HG03280 (cell line): ENCODE results near the gene PKP2.
"Not testable (repeated sequence)": the region's sequence is repeated elsewhere in the genome, so short reads cannot be mapped to it uniquely, and the experiment has no call there.

Experiments used
- ATAC-seq: cut with Tn5 transposase; IDR thresholded peaks from one replicate; pipeline ENCODE4 v1.9.1; 2021; ENCODE audit warnings: mild to moderate bottlenecking, moderate library complexity; ENCODE audit not compliant: unreplicated experiment

Gene PKP2

GRCh38 chr12:32897281-32897610 lies 669 bp upstream of the PKP2 start:
- no peak for ATAC-seq

DNA sequence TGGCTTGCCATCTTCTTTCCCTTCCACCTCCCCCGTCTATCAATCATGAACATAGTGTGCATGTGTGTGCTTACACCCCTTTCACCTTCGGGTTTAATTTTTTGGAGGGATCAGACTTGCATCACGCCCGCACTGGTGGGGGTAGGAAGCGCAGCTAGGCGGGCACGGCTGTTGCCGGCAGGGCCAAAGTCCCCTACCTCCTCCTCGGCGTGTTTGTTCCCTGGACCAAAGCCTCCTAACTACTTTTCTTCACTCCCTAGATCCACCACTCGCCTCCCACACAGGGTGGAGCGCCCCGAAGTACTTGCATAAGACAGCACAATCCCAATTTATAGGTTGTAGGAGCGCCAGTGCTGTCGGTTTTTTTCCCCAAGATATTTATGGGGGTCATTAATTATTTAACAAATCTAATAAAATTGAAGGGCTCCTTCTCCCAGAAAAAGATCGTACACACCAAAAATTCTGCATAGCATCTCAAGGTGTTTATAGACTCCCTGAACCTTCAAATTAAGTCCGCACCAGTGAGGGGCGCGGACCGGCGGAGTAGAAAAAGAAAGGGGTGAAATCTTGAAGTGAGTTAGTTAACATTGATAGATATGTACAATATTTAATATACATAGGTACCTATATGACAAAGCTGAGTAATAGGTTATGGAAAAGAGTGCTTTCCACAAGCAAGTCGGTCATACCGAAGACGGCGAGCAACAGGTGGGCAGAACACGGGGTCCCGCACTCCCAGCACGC lies 717 bp downstream of the PKP2 start:
- ATAC-seq: no peak

DNA sequence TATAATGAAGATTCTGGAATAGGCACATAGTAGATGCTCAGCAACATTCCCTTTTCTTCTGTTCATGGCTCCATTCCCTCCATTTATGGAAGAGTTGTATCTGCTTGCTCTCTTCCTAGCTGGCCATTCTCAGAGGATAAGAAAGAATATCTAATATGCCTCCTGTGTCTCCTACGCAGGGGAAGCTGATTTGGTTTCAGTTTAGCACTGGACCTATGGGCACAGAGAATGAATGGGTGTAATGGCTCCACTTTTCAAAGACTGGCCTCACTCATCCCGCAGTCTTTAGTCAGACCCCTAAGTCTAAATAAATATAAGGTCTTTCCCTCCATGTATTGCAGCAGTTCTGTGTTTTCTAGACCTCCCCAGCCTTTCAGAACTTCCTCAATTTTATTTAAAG lies 2.0 kb downstream of the PKP2 start:
- ATAC-seq: no peak

DNA sequence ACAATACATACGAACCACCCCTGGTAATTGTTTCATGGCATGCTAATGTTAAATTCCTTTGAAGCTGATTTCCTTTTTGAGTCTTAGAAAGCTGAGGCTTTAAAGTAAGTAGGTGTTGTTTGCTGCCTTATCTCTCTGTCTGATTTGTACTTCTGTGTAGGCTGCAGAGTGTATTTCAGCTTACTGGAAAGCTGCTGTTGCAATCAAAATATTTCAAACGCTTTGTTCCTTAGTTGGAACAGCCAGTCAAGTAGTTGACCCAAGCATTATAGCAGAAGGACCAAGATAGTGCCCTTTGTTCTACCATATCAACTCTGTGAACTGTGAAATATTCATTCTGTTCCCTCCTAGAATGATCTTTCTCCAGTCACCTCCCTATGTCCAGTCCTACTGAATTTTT lies 3.1 kb downstream of the PKP2 start:
- ATAC-seq: no peak

DNA sequence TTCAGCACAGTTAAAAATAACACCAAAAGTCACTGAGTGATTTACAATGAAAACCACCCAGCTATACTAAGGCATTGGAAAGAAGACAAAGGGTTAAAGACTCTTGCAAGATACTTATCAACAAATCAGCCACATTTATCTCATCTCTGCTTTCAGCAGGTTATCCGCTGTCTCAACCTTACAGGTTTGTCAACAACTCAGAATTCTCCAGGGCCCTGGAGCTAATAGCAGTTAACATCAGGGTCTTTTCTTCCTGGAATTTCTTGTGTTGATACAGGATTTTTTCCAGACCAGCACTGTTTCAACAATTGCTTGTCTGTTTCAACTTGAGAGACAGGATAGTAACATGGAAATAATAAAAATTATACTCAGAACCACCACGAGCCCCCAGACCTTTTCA lies 3.5 kb downstream of the PKP2 start:
- ATAC-seq: no peak

DNA sequence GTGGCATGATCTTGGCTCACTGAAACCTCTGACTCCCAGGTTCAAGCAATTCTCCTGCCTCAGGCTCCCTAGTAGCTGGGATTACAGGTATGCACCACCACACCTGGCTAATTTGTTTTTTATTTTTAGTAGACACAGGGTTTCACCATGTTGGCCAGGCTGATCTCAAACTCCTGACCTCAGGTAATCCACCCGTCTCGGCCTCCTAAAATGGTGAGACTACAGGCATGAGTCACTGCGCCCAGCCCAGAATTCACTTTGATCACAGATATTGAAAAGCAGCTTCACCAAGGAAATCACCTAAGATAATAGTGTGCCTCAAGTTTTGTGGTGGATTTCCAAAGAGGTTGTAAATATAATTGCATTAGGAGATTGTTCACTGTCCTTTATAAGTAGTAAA lies 4.2 kb downstream of the PKP2 start:
- ATAC-seq: not testable (repeated sequence)

- ATAC-seq: no peak
Observed at GRCh38 chr12:32891956-32892355, 4.6 kb downstream of the PKP2 start.

GRCh38 chr12:32891526-32891925 lies 5.1 kb downstream of the PKP2 start:
- ATAC-seq: no peak

DNA sequence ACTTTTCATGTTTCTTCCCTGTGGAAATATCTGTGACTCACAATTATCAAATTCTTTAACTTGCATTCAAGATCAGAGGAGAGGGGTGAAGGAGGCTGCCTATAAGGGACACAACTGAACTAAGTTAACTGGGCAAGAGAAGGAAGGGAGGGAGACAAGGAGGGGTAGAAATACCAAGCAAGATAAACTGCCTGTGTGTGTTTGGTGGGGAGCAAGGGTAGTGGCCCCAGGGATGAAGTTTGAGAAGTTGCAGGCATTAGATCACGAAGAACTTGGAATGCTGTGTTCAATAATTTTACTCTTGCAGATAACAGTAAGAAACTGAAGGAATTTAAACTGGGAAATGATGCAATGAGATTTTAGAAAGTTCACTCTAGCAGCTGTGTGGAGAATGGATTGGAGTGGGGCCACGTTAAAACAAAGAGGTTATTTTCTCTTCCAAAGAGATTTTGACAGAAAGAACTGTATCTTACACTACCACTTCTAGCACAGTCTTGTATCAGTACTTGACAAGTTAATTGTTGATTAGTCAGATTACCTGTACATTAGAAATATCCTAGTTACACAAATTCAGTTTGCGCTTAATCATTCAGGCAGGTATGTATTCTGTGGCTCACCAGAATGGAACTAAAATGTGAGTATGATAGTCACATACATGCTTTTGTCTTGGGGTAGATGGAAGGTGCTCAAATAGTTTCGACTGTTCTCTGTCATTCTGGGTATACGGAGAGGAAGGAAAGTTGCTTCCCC lies 7.4 kb downstream of the PKP2 start:
- no peak for ATAC-seq

- ATAC-seq: no peak
Observed at GRCh38 chr12:32887058-32887457, 9.5 kb downstream of the PKP2 start.

DNA sequence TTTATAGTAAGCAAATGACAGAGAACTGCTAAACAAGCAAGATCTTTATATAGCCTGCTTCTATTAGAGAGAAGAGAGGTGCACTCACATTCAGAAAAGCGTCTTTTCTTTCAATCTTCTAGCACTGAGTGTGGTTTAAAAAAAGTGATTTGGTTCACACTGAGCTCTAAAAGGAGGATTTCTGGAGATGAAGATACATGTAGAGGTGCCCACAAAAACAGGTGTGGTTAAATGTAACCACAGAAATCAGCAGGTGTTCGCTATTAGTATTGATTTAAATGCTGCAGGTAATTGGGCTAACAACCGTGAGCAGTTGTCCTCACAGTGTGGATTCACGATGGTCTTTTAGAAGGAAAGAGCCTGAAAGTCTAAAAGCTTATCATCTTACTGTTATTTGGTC lies 10.7 kb downstream of the PKP2 start:
- ATAC-seq: no peak

DNA sequence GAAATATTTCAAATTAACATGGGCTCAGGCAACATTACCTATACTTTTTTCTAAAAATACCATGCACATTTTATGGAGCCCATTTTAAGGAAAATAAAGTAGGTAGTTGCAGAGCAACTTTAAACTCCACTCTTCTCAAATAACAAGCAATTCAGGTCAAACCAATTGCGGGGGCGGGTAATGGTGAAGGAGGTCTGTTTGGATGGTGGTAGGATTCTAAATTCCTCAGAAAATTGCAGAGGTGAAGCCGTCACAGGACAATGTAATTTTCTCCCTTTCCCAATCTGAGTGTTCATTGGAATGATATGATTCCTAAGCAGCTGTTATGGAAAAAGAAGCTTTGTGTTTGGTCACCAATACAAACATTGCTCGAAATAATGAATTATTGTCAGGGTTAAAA lies 11.6 kb downstream of the PKP2 start:
- no peak for ATAC-seq

GRCh38 chr12:32881702-32882101 lies 14.9 kb downstream of the PKP2 start:
- ATAC-seq: no peak

- ATAC-seq: no peak
Observed at GRCh38 chr12:32881107-32881506, 15.5 kb downstream of the PKP2 start.

DNA sequence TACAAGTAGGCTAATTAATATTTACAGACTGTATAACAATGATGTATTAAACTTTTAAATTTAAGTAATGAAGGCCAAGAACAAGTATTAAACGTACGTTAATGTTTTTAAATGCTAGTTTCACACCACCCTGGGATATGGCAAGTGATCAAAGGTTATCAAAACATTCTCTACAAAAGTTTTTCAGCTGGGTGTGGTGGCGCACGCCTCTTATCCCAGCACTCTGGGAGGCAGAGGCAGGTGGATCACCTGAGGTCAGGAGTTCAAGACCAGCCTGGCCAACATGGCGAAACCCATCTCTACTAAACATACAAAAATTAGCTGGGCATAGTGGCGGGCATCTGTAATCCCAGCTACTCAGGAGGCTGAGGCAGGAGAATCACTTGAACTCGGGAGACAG lies 17.5 kb downstream of the PKP2 start:
- ATAC-seq: not testable (repeated sequence)

DNA sequence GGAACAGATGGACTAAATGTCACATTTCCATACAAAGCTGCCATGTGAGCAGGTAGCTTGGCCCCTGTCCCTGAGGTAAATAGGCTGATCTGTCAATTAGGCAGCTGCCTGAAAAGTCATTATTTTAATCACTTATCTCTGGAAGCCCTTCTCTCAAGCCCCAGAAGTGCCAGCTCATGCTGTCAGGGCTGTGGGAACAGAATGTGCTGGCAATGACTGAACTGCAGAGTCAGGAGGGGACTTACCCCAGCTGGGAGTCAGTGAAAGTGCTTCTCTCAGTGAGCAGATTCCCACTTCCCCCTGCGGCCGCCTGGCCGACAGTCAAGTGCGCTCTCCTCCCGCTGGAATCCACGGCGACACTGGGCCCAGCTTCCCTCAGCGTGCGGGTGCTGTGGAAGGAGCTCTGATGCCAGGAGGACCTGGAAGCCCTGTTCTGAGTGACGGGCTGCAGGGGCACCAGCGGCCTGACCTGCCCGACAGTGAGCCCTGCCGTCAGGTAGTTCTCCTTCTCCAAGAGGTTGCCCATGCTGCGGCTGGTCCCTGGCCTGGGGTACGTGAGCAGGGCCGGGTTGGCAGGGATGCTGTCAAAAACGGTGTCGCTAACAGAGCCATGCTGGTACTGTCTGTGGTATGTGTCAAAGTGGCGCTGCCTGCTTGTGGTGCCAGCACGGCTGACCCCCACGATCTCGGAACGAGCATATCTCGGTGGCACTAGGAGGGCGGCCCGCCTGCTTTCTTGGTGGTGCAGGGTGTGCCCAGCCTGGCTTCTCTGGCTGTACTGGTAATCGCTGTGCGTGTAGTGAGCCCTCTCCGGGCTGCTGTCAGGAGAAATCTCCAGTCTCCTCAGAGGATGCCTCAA lies 18.7 kb downstream of the PKP2 start:
- no peak for ATAC-seq

GRCh38 chr12:32876004-32876403 lies 20.6 kb downstream of the PKP2 start:
- ATAC-seq: no peak

DNA sequence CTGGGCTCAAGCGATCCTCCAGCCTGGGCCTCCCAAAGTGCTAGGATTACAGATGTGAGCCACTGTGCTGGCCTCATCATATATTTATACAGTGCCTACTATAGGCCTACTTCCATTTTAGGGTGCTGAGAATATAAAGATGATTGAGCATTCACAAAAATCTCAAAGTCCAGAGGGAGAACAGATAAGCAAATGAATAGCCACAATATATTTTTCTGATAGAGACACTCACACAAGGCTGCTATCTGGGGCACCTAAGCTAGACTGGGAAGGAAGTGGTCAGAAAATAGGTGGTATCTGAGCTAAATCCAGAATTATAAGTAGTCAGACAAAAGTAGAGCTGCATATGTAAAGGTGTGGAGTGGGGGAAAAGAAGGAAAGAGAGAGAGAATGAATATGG lies 21.6 kb downstream of the PKP2 start:
- no peak for ATAC-seq

- no peak for ATAC-seq
Observed at GRCh38 chr12:32874078-32874477, 22.5 kb downstream of the PKP2 start.

DNA sequence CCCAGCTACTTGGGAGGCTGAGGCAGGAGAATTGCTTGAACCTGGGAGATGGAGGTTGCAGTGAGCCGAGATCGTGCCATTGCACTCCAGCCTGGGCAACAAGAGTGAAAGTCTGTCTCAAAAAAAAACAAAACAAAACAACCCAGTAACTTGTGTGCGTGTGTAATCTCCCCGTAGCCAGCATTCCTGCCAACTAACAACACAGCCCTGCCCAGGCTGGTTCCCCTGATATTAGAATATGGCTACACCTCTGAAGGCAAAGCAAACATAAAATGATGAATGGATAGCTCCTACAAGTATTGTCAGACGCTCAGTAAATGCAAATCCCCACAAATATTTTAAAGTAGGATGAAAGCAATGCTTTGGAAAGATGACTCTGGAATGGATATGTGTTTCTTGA lies 24.2 kb downstream of the PKP2 start:
- not testable (repeated sequence) for ATAC-seq

DNA sequence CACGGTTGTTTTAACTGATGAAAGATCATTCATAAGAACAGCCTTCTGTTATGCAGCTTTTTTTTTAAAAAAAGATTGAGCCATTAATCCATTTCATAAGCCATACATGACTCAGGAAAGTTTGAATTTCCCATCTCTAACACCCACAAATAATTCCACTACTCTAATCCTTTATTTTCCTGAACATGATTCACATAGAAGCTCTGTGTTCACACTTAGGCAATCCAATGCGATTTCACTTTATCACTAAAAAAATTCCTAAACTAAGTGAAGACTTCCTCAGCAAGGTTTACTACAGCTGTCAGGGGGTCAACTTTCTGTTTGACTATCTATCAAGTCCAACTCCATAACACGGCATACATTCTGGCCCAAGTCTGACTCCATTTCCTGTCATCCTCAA lies 25.9 kb downstream of the PKP2 start:
- ATAC-seq: no peak

GRCh38 chr12:32868885-32869284 lies 27.7 kb downstream of the PKP2 start:
- ATAC-seq: no peak
